ENCODE data around the gene CDH16.

- TF ChIP-seq POLR2A (IDR thresholded peaks at IDR 0.05; ENCODE audit: low read length) = no peak
- no peak for TF ChIP-seq GATA1 (IDR thresholded peaks at IDR 0.05; ENCODE audit: low read depth, low read length)
Observed at GRCh38 chr16:66871840-66872239, 46.8 kb downstream of the CDH16 start.
